KG1 (cell line): ENCODE results near the gene GARIN5A.
"Not testable (repeated sequence)": the region's sequence is repeated elsewhere in the genome, so short reads cannot be mapped to it uniquely, and the experiment has no call there.

Experiments
- DNase-seq: peaks from one replicate; lab custom pipeline; 2025; lab: John Stamatoyannopoulos, UW

GARIN5A gene

DNA sequence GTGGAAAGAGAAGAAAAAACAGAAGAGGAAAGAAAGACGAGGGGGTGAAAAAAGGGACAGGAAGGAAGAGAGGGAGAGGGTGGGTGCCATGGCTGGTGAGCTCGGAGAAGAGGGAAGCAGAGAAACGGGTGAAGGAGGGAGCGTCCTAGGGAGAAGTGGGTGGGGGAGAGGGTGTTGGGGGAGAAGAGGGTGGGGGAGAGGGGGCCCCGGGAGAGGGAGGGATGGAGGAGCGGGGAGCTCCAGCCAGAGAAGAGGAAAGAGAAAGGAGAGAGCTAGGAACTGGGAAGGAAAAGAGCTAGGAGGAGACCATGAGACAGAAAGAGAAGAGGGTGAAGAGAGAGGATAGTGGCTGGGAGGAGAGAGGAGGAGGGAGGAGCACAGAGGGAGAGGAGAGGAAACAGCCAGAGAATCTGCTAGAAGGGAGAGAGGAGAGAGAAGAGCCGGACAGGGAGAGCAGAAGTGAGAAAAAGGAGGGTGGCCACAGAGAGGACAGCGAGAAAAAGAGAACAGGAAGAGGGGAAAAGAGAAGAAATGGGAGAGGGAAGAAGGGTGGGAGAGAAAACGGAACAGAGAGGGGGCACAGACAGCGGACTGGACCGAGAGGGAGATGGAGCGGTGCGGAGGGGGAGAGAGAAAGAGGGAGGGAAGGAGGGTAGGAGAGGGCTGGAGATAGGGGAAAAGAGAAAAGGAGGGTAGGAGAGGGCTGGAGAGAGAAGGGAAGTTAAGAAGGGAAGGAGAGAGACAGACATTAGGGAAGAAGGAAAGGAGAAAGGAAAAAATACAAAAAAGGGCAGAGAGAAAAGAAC lies 11.9 kb upstream of the GARIN5A start:
- DNase-seq, result no peak

- no peak for DNase-seq
Observed at GRCh38 chr19:50486823-50487515, 10.3 kb upstream of the GARIN5A start.

DNA sequence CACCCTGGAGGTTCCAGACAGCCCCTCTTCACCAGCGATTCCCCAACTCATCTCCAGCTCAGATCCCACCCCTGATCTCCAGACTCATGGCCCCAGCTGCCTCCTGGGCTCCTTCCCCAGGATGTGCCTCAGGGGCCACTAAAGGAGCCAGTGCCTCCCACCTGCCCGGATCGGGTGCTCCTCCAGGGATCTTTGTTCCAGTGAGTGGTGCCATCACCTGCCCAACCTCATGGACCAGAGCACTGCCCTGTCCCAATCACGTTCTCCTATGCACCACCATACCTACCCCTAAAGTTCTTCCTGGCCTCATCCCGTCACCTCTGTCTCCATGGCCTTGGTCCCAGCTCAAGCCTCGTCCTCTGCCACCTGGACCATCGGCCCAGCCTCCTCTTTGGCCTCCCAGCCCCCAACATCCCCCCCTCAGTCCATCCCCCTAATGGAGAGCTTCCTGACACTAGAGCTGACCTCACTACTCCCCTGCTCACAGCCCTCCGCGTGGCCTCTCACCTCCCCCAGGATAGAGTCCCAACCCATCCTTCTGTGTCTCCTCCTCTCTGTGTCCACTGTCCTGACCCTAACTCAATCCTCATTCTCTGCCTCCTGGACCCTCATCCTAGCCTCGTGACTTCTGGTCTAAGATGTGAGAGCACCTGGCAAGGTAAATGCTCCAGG lies 8.8 kb upstream of the GARIN5A start:
- DNase-seq, result no peak

DNA sequence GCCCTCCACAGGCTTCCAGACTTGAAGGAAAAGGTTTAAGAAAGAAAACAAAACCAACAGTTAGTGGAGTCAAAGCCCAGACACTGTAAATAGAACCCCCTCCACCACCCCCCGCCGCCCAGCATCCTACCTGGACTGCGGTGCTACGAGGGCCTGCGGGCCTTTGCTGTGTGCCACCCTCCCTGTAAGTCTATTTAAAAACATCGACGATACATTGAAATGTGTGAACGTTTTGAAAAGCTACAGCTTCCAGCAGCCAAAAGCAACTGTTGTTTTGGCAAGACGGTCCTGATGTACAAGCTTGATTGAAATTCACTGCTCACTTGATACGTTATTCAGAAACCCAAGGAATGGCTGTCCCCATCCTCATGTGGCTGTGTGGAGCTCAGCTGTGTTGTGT lies 6.3 kb upstream of the GARIN5A start:
- no peak for DNase-seq

DNA sequence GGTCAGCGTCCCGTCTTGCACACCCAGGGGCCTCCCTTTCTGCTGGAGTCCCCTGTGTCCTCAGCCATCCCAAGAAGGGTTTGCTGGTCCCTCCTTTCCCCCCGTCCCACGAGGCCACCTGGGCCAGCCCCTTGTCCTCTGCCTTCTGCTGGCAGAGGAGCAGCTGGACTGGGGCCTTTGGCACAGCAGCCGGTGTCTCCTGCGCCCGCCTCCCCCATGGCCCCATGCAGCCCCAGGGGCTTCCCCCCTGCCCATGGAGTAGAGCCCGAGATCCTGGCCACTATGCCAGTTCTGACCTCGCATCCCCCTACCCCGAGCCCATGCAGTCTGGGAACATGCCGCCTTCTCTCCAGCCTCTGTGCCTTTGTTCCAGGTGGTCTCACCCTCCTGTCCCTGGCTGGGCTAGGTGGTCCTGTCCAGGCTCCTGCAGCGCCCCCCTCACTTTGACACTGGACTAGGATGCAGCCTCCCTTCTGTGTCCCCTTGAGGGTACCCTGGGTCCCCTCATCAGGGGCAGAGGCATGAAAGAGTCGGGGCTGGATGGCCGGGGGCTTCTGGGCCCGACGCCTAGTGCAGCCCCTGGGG lies 5.7 kb upstream of the GARIN5A start:
- no peak for DNase-seq

- DNase-seq, result no peak
Observed at GRCh38 chr19:50481351-50482149, 4.9 kb upstream of the GARIN5A start.

- no peak for DNase-seq
Observed at GRCh38 chr19:50480281-50481111, 3.8 kb upstream of the GARIN5A start.

DNA sequence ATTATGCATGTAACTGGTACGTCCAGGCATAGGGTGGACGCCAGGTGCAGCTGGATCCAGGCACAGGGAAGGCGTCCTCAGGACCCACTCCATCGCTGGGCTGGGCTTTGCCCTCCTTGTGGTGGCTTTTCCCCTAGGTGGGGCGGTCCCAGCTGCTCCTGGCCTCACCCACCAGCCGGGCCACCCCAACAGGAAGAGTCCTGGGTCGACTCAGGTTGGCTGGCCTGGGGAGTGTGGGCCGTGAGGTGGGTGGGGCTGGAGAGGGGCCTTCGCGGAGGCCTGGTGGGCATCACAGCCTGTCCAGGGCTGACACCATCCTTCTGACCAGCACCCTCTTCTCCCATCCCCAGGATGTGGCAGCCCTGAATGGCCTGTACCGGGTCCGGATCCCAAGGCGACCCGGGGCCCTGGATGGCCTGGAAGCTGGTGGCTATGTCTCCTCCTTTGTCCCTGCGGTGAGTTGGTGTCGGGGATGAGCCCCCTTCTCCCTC lies 3.2 kb upstream of the GARIN5A start:
- DNase-seq, result no peak

GRCh38 chr19:50478901-50479715 lies 2.5 kb upstream of the GARIN5A start:
- DNase-seq, result no peak

DNA sequence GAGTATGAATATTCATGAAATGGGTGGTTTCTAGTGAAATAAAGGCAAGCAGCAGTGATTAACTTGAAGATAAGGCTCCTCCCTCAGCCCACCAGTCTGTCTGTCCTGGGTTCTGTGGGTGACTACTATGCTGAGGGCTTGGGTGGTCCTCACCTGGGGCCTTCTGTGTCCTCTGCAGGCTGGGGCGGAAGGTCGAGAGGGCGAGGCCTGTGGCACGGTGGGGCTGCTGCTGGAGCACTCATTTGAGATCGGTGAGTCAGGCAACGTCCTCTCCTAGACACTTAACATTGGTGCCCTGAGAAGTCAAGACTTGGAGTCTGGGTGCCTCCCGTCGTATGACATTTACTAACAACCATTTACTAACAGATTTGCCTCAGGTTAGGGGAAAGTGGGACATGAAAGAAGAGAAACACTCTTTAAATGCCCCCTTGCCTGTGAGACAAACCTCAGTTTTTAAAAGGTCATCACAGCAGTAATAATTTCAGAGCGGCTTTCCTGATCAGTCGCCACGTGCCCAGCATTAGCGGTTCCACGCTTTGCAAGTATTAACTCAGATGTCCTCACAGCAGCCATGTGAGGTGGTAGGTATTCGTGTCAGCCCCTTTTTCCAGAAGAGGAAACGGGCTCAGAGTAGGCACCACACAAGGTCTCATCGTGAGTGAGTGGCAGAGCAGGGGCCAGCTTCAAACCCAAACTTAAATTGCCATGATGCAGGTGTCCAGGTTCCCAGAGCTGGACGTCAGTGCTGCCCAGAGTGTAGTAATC lies 1.3 kb upstream of the GARIN5A start:
- DNase-seq, result no peak

- DNase-seq, result no peak
Observed at GRCh38 chr19:50476907-50477238, 225 bp upstream of the GARIN5A start.

GRCh38 chr19:50475736-50476223 lies 868 bp downstream of the GARIN5A start:
- no peak for DNase-seq

DNA sequence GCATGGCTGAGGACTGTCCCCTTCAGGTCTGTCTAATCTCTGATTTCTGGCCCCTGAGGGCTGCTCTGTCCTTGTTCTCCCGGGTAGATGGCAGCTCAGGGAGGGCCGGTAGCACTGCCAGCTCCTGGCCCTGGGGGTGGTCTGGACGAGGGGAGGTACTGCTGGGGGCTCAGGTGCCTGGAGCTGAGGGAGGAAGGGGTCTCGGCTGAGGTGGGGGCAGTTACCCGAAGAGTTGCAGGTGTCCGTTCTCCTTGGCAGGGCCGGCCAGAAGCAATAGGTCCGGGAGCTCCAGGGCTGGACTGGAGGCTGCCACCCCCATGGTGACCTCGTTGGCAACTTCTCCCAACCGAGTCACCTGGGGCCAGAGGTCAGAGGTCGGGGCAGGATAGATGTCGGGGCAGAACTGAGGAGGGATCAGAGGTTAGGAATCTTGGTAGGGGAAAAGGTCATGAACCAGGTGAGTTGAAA lies 1.5 kb downstream of the GARIN5A start:
- no peak for DNase-seq

DNA sequence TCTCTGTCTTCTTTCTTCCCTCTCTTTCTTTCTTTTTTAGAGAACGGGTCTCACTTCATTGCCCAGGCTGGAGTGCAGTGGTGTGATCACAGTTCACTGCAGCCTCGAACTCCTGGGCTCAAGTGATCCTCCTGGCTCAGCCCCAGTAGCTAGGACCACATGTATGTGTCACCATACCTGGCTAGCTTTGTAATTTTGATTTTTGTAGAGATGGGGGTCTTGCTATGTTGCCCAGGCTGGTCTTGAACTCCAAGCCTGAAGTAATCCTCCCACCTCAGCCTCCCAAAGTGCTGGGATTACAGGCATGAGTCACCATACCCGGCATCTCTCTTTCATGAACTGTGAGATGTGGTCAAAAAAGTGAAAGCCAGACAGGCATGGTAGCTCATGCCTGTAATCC lies 3.3 kb downstream of the GARIN5A start:
- not testable (repeated sequence) for DNase-seq

- no peak for DNase-seq
Observed at GRCh38 chr19:50468818-50469217, 7.8 kb downstream of the GARIN5A start.

DNA sequence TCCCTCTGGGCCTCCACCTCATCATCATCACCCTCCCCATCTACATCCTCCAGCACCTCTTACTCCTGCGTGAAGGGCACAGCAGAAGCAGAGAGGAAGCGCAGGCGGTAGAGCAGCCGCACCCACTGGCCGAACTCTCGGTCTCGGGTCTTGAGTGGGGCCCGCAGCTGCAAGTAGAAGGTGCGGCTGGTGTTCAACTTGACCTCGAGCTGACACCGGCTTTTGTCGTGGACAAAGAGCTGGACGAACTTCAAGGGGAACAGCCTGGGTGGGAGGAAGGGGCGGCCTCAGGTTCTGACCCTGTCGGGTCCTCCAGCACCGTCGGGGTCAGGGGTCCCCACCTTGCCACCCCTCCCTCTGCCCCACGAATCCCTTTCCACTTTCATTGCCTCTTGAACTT lies 9.1 kb downstream of the GARIN5A start:
- no peak for DNase-seq

DNA sequence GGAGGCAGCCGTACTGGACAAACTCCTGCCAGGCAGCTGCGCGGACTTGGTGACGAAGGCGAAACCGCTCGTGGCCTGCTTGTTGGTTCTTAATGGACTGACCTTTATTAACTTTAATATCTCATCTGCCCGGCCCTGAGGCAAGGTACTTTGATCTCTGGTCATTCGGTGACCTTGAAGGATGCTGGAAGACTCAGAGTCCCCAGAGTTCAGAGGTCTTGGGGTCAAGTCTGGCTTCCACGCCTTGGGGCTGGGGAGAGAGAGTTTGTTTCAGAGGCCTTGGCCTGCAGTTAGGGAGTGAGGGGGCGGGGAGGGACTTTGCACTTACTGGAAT lies 10.0 kb downstream of the GARIN5A start:
- DNase-seq, result no peak

GRCh38 chr19:50465986-50466705 lies 10.5 kb downstream of the GARIN5A start:
- no peak for DNase-seq
